ENCODE data around the gene EBF3. TPM values are rescaled to one million over a fixed set of nuclear protein-coding genes. Genes with fewer than 3 reads are reported as not detected.

The EBF3 gene
- total and polyA plus RNA-seq, 2 experiments from 2014 or later: 0.27 to 0.49 TPM

DNA sequence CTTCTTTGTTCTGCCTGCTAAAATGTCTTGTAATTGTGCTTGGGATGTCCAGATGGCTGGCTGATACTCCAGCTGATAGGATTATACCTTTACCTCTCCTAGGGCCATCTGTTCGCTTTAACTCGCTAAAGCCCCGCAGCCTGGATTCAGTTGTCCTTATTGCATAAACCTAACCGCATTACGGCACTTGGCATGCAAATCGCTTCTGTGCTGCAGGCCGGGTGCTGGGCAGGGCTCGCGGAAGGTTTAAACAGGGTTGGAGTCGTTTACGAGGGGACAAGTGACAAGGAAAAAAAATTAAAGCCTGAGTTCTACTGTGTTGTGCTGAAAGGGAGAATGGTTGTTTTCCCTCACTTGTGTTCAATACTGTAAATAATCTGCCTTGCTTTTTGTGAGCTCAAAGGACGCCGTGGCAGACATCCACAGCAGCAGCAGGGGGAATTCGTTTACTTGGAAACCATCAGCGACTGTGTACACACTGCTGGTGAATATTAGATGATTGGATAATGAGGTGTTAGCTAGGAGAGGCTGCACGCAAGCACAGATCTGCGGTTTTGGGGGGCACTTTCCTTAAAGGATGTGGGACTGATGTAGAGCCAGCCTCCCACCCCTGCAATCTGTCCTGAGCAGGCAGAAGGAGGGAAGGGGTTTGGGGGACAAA, 93.0 kb downstream of the EBF3 start:
- Histone ChIP-seq H3K9me2 (ENCODE audit: insufficient read depth) (no peaks in the 10 kb centered on the region), H3K4me2 (no peak overlapping the region), H3K27ac (ENCODE audit: low read depth) (no peak overlapping the region), H3K36me3 (ENCODE audit: insufficient read depth) (no peaks in the 10 kb centered on the region), H3K4me3 (no peak overlapping the region), H3K79me2 (replicated peaks; ENCODE audit: insufficient read depth) (no peaks in the 10 kb centered on the region), H3F3A (replicated peaks; ENCODE audit: low read depth) (no peaks in the 10 kb centered on the region), H3K27me3 (ENCODE audit: insufficient read depth) (no peaks in the 10 kb centered on the region), H3K4me1 (ENCODE audit: insufficient read depth) (peaks cover 35% of the 10 kb centered on the region), H2AFZ (peak overlapping the region; percentile 76), H4K20me1 (replicated peaks; ENCODE audit: insufficient read depth) (no peaks in the 10 kb centered on the region)
- peaks cover 52% of the 10 kb centered on the region for H3K4me1 Mint-ChIP-seq
- no peaks in the 10 kb centered on the region; the same call in 2 of the 3 replicates for H3K36me3 Mint-ChIP-seq (ENCODE audit: low read depth)
- no peaks in the 10 kb centered on the region for H3K9me3 Mint-ChIP-seq
- H3K27me3 Mint-ChIP-seq (ENCODE audit: insufficient read depth, low read depth, poor library complexity): peaks cover 18% of the 10 kb centered on the region
- no peak for TF ChIP-seq POLR2AphosphoS5 (IDR thresholded peaks at IDR 0.05; ENCODE audit: low read depth)
- TF ChIP-seq EZH2phosphoT487 (IDR thresholded peaks at IDR 0.05; ENCODE audit: unreplicated experiment): no peak
- TF ChIP-seq STAT1 (IDR thresholded peaks at IDR 0.05; ENCODE audit: unreplicated experiment): no peak
- TF ChIP-seq EZH2 (IDR thresholded peaks at IDR 0.05; ENCODE audit: low read depth, unreplicated experiment): no peak
- TF ChIP-seq ZNF114 (CRISPR knock-in tag; IDR thresholded peaks at IDR 0.05): no peak
- TF ChIP-seq, protein P1, sequence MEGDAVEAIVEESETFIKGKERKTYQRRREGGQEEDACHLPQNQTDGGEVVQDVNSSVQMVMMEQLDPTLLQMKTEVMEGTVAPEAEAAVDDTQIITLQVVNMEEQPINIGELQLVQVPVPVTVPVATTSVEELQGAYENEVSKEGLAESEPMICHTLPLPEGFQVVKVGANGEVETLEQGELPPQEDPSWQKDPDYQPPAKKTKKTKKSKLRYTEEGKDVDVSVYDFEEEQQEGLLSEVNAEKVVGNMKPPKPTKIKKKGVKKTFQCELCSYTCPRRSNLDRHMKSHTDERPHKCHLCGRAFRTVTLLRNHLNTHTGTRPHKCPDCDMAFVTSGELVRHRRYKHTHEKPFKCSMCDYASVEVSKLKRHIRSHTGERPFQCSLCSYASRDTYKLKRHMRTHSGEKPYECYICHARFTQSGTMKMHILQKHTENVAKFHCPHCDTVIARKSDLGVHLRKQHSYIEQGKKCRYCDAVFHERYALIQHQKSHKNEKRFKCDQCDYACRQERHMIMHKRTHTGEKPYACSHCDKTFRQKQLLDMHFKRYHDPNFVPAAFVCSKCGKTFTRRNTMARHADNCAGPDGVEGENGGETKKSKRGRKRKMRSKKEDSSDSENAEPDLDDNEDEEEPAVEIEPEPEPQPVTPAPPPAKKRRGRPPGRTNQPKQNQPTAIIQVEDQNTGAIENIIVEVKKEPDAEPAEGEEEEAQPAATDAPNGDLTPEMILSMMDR (conservative IDR thresholded peaks at IDR 0.05; ENCODE audit: low read depth in 2 of 2): no peak
- TF ChIP-seq, protein P2, sequence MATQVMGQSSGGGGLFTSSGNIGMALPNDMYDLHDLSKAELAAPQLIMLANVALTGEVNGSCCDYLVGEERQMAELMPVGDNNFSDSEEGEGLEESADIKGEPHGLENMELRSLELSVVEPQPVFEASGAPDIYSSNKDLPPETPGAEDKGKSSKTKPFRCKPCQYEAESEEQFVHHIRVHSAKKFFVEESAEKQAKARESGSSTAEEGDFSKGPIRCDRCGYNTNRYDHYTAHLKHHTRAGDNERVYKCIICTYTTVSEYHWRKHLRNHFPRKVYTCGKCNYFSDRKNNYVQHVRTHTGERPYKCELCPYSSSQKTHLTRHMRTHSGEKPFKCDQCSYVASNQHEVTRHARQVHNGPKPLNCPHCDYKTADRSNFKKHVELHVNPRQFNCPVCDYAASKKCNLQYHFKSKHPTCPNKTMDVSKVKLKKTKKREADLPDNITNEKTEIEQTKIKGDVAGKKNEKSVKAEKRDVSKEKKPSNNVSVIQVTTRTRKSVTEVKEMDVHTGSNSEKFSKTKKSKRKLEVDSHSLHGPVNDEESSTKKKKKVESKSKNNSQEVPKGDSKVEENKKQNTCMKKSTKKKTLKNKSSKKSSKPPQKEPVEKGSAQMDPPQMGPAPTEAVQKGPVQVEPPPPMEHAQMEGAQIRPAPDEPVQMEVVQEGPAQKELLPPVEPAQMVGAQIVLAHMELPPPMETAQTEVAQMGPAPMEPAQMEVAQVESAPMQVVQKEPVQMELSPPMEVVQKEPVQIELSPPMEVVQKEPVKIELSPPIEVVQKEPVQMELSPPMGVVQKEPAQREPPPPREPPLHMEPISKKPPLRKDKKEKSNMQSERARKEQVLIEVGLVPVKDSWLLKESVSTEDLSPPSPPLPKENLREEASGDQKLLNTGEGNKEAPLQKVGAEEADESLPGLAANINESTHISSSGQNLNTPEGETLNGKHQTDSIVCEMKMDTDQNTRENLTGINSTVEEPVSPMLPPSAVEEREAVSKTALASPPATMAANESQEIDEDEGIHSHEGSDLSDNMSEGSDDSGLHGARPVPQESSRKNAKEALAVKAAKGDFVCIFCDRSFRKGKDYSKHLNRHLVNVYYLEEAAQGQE (IDR thresholded peaks at IDR 0.05; ENCODE audit: unreplicated experiment): no peak
- no peak for TF ChIP-seq CREB1 (CRISPR knock-in tag; IDR thresholded peaks at IDR 0.05; ENCODE audit: low read depth)
- no peak for TF ChIP-seq JUNB (IDR thresholded peaks at IDR 0.05; ENCODE audit: unreplicated experiment)
- TF ChIP-seq NANOG (IDR thresholded peaks at IDR 0.05; ENCODE audit: borderline replicate concordance): no peak
- TF ChIP-seq, protein P3, sequence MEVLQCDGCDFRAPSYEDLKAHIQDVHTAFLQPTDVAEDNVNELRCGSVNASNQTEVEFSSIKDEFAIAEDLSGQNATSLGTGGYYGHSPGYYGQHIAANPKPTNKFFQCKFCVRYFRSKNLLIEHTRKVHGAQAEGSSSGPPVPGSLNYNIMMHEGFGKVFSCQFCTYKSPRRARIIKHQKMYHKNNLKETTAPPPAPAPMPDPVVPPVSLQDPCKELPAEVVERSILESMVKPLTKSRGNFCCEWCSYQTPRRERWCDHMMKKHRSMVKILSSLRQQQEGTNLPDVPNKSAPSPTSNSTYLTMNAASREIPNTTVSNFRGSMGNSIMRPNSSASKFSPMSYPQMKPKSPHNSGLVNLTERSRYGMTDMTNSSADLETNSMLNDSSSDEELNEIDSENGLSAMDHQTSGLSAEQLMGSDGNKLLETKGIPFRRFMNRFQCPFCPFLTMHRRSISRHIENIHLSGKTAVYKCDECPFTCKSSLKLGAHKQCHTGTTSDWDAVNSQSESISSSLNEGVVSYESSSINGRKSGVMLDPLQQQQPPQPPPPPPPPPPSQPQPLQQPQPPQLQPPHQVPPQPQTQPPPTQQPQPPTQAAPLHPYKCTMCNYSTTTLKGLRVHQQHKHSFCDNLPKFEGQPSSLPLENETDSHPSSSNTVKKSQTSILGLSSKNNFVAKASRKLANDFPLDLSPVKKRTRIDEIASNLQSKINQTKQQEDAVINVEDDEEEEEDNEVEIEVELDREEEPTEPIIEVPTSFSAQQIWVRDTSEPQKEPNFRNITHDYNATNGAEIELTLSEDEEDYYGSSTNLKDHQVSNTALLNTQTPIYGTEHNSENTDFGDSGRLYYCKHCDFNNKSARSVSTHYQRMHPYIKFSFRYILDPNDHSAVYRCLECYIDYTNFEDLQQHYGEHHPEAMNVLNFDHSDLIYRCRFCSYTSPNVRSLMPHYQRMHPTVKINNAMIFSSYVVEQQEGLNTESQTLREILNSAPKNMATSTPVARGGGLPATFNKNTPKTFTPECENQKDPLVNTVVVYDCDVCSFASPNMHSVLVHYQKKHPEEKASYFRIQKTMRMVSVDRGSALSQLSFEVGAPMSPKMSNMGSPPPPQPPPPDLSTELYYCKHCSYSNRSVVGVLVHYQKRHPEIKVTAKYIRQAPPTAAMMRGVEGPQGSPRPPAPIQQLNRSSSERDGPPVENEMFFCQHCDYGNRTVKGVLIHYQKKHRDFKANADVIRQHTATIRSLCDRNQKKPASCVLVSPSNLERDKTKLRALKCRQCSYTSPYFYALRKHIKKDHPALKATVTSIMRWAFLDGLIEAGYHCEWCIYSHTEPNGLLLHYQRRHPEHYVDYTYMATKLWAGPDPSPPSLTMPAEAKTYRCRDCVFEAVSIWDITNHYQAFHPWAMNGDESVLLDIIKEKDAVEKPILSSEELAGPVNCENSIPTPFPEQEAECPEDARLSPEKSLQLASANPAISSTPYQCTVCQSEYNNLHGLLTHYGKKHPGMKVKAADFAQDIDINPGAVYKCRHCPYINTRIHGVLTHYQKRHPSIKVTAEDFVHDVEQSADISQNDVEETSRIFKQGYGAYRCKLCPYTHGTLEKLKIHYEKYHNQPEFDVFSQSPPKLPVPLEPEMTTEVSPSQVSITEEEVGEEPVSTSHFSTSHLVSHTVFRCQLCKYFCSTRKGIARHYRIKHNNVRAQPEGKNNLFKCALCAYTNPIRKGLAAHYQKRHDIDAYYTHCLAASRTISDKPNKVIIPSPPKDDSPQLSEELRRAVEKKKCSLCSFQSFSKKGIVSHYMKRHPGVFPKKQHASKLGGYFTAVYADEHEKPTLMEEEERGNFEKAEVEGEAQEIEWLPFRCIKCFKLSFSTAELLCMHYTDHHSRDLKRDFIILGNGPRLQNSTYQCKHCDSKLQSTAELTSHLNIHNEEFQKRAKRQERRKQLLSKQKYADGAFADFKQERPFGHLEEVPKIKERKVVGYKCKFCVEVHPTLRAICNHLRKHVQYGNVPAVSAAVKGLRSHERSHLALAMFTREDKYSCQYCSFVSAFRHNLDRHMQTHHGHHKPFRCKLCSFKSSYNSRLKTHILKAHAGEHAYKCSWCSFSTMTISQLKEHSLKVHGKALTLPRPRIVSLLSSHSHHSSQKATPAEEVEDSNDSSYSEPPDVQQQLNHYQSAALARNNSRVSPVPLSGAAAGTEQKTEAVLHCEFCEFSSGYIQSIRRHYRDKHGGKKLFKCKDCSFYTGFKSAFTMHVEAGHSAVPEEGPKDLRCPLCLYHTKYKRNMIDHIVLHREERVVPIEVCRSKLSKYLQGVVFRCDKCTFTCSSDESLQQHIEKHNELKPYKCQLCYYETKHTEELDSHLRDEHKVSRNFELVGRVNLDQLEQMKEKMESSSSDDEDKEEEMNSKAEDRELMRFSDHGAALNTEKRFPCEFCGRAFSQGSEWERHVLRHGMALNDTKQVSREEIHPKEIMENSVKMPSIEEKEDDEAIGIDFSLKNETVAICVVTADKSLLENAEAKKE (CRISPR knock-in tag; IDR thresholded peaks at IDR 0.05): no peak
- no peak for TF ChIP-seq ZNF331 (CRISPR knock-in tag; IDR thresholded peaks at IDR 0.05; ENCODE audit: low read depth)
- TF ChIP-seq, protein P4, sequence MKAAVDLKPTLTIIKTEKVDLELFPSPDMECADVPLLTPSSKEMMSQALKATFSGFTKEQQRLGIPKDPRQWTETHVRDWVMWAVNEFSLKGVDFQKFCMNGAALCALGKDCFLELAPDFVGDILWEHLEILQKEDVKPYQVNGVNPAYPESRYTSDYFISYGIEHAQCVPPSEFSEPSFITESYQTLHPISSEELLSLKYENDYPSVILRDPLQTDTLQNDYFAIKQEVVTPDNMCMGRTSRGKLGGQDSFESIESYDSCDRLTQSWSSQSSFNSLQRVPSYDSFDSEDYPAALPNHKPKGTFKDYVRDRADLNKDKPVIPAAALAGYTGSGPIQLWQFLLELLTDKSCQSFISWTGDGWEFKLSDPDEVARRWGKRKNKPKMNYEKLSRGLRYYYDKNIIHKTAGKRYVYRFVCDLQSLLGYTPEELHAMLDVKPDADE (IDR thresholded peaks at IDR 0.05): no peak
- no peak overlapping the region for H3K4me3 Mint-ChIP-seq
- 0 out of 3 replicates have a peak, but pooled peaks have one; percentile 8 for ATAC-seq
- DNase-seq (ENCODE audit: low spot score): no peak
- H3K27ac Mint-ChIP-seq: peak overlapping the region; percentile 53; the same call in 1 of the 2 replicates
